ENCODE results near the gene TMEM108.

The TMEM108 gene

GRCh38 chr3:133301731-133302130, 263.5 kb downstream of the TMEM108 start:
- H3K4me3 ChIP-seq (replicated peaks; ENCODE audit: low read depth, low read length), result no peak overlapping the region
- no peak for DNase-seq (ENCODE audit: extremely low read depth, low read depth)
- no peak for TF ChIP-seq CTCF (IDR thresholded peaks at IDR 0.05; ENCODE audit: low read depth, low read length, missing control alignments)

GRCh38 chr3:133303430-133303829, 265.2 kb downstream of the TMEM108 start:
- H3K4me3 ChIP-seq (replicated peaks; ENCODE audit: low read depth, low read length), result no peak overlapping the region
- DNase-seq (ENCODE audit: extremely low read depth, low read depth), result no peak
- no peak for TF ChIP-seq CTCF (IDR thresholded peaks at IDR 0.05; ENCODE audit: low read depth, low read length, missing control alignments)

GRCh38 chr3:133317866-133318265, 279.7 kb downstream of the TMEM108 start:
- no peak for TF ChIP-seq CTCF (IDR thresholded peaks at IDR 0.05; ENCODE audit: low read depth, low read length, missing control alignments)
- H3K4me3 ChIP-seq (replicated peaks; ENCODE audit: low read depth, low read length), result no peak overlapping the region
- DNase-seq (ENCODE audit: extremely low read depth, low read depth), result no peak

GRCh38 chr3:133328373-133328772, 290.2 kb downstream of the TMEM108 start:
- TF ChIP-seq CTCF (IDR thresholded peaks at IDR 0.05; ENCODE audit: low read depth, low read length, missing control alignments), result no peak
- no peak overlapping the region for H3K4me3 ChIP-seq (replicated peaks; ENCODE audit: low read depth, low read length)
- no peak for DNase-seq (ENCODE audit: extremely low read depth, low read depth)

- no peak for DNase-seq (ENCODE audit: extremely low read depth, low read depth)
- no peak for TF ChIP-seq CTCF (IDR thresholded peaks at IDR 0.05; ENCODE audit: low read depth, low read length, missing control alignments)
- H3K4me3 ChIP-seq (replicated peaks; ENCODE audit: low read depth, low read length), result no peak overlapping the region
These were observed 291.4 kb downstream of the TMEM108 start for GRCh38 chr3:133329626-133330025.

GRCh38 chr3:133330065-133330464, 291.9 kb downstream of the TMEM108 start:
- no peak for TF ChIP-seq CTCF (IDR thresholded peaks at IDR 0.05; ENCODE audit: low read depth, low read length, missing control alignments)
- H3K4me3 ChIP-seq (replicated peaks; ENCODE audit: low read depth, low read length), result no peak overlapping the region
- no peak for DNase-seq (ENCODE audit: extremely low read depth, low read depth)

- TF ChIP-seq CTCF (IDR thresholded peaks at IDR 0.05; ENCODE audit: low read depth, low read length, missing control alignments), result no peak
- DNase-seq (ENCODE audit: extremely low read depth, low read depth), result no peak
- no peak overlapping the region for H3K4me3 ChIP-seq (replicated peaks; ENCODE audit: low read depth, low read length)
These were observed 292.3 kb downstream of the TMEM108 start for GRCh38 chr3:133330522-133330921.
